Activated T-cell treated with anti-CD3 and anti-CD28 coated beads, Interleukin-2, amount 50 U/mL, for 24 hours (primary cell): Measurements from ENCODE around the gene ITPR3.

ENCODE experiments used
- DNase-seq: peaks from one replicate; pipeline ENCODE4 v3.0.0-alpha.2; 2020
- H3K27ac Mint-ChIP-seq: 2 replicates; pipeline ENCODE4 v1.8.0; 2020; ENCODE audit warnings: mild to moderate bottlenecking, mixed read lengths
- H3K27me3 Mint-ChIP-seq: 2 replicates; pipeline ENCODE4 v1.8.0; 2020; ENCODE audit warnings: mixed read lengths
- H3K36me3 Mint-ChIP-seq: 2 replicates; pipeline ENCODE4 v1.8.0; 2020; ENCODE audit warnings: low read depth, mixed read lengths
- H3K4me1 Mint-ChIP-seq: 2 replicates; pipeline ENCODE4 v1.8.0; 2020; ENCODE audit warnings: low read depth, mixed read lengths
- H3K4me3 Mint-ChIP-seq: 2 replicates; pipeline ENCODE4 v1.8.0; 2020; ENCODE audit warnings: mild to moderate bottlenecking, moderate library complexity, mixed read lengths
- H3K9me3 Mint-ChIP-seq: 2 replicates; pipeline ENCODE4 v1.8.0; 2020; ENCODE audit warnings: mixed read lengths

Gene ITPR3

GRCh38 chr6:33658982-33659689 lies 38.0 kb downstream of the ITPR3 start:
- H3K27ac Mint-ChIP-seq, result no peak overlapping the region
- H3K9me3 Mint-ChIP-seq, result no peaks in the 10 kb centered on the region
- peaks cover 6% of the 10 kb centered on the region for H3K4me1 Mint-ChIP-seq
- H3K27me3 Mint-ChIP-seq, result no peaks in the 10 kb centered on the region
- peaks cover 89% of the 10 kb centered on the region for H3K36me3 Mint-ChIP-seq
- DNase-seq, result no peak
- no peak overlapping the region for H3K4me3 Mint-ChIP-seq

GRCh38 chr6:33659986-33660385 lies 38.9 kb downstream of the ITPR3 start:
- peaks cover 88% of the 10 kb centered on the region for H3K36me3 Mint-ChIP-seq
- peaks cover 2% of the 10 kb centered on the region for H3K4me1 Mint-ChIP-seq
- no peaks in the 10 kb centered on the region for H3K9me3 Mint-ChIP-seq
- H3K27ac Mint-ChIP-seq, result no peak overlapping the region
- no peak for DNase-seq
- no peaks in the 10 kb centered on the region for H3K27me3 Mint-ChIP-seq
- no peak overlapping the region for H3K4me3 Mint-ChIP-seq

GRCh38 chr6:33661106-33661838 lies 40.1 kb downstream of the ITPR3 start:
- Mint-ChIP-seq H3K4me1 (no peaks in the 10 kb centered on the region), H3K27me3 (no peaks in the 10 kb centered on the region), H3K4me3 (no peak overlapping the region), H3K36me3 (peaks cover 90% of the 10 kb centered on the region), H3K9me3 (no peaks in the 10 kb centered on the region), H3K27ac (no peak overlapping the region)
- DNase-seq, result no peak

GRCh38 chr6:33662318-33662717 lies 41.2 kb downstream of the ITPR3 start:
- Mint-ChIP-seq H3K36me3 (peaks cover 89% of the 10 kb centered on the region), H3K4me3 (no peak overlapping the region), H3K27ac (no peak overlapping the region)

GRCh38 chr6:33663028-33663427 lies 41.9 kb downstream of the ITPR3 start:
- H3K27ac Mint-ChIP-seq, result peak overlapping the region; percentile 29

More at GRCh38 chr6:33662318-33662717, 41.2 kb downstream of the ITPR3 start:
- Mint-ChIP-seq H3K27me3 (no peaks in the 10 kb centered on the region), H3K9me3 (no peaks in the 10 kb centered on the region), H3K4me1 (no peaks in the 10 kb centered on the region)
- DNase-seq, result no peak

GRCh38 chr6:33663727-33664449 lies 42.8 kb downstream of the ITPR3 start:
- DNase-seq, result no peak
- Mint-ChIP-seq H3K36me3 (peaks cover 88% of the 10 kb centered on the region), H3K9me3 (no peaks in the 10 kb centered on the region), H3K27ac (no peak overlapping the region), H3K4me3 (no peak overlapping the region), H3K4me1 (peaks cover 11% of the 10 kb centered on the region), H3K27me3 (no peaks in the 10 kb centered on the region)

More at GRCh38 chr6:33663028-33663427, 41.9 kb downstream of the ITPR3 start:
- no peaks in the 10 kb centered on the region for H3K27me3 Mint-ChIP-seq
- peaks cover 88% of the 10 kb centered on the region for H3K36me3 Mint-ChIP-seq
- no peak for DNase-seq
- no peaks in the 10 kb centered on the region for H3K9me3 Mint-ChIP-seq
- H3K4me3 Mint-ChIP-seq, result no peak overlapping the region
- H3K4me1 Mint-ChIP-seq, result peaks cover 2% of the 10 kb centered on the region

GRCh38 chr6:33664506-33665057 lies 43.5 kb downstream of the ITPR3 start:
- no peak overlapping the region for H3K27ac Mint-ChIP-seq
- no peak for DNase-seq
- peaks cover 88% of the 10 kb centered on the region for H3K36me3 Mint-ChIP-seq
- no peak overlapping the region for H3K4me3 Mint-ChIP-seq
- peaks cover 13% of the 10 kb centered on the region for H3K4me1 Mint-ChIP-seq
- no peaks in the 10 kb centered on the region for H3K27me3 Mint-ChIP-seq
- no peaks in the 10 kb centered on the region for H3K9me3 Mint-ChIP-seq

- H3K36me3 Mint-ChIP-seq, result peaks cover 90% of the 10 kb centered on the region
- no peaks in the 10 kb centered on the region for H3K27me3 Mint-ChIP-seq
- H3K27ac Mint-ChIP-seq, result no peak overlapping the region
- DNase-seq, result no peak
- H3K4me1 Mint-ChIP-seq, result peaks cover 13% of the 10 kb centered on the region
- no peak overlapping the region for H3K4me3 Mint-ChIP-seq
- H3K9me3 Mint-ChIP-seq, result no peaks in the 10 kb centered on the region
These were observed 44.8 kb downstream of the ITPR3 start for GRCh38 chr6:33665957-33666356.

- Mint-ChIP-seq H3K36me3 (peaks cover 93% of the 10 kb centered on the region), H3K27ac (no peak overlapping the region), H3K4me3 (no peak overlapping the region), H3K4me1 (peaks cover 13% of the 10 kb centered on the region), H3K27me3 (no peaks in the 10 kb centered on the region), H3K9me3 (no peaks in the 10 kb centered on the region)
- no peak for DNase-seq
These were observed 46.0 kb downstream of the ITPR3 start for GRCh38 chr6:33667072-33667471.

GRCh38 chr6:33667776-33668175 lies 46.7 kb downstream of the ITPR3 start:
- Mint-ChIP-seq H3K36me3 (peaks cover 95% of the 10 kb centered on the region), H3K9me3 (no peaks in the 10 kb centered on the region), H3K27me3 (no peaks in the 10 kb centered on the region), H3K27ac (no peak overlapping the region), H3K4me3 (no peak overlapping the region), H3K4me1 (peaks cover 13% of the 10 kb centered on the region)
- DNase-seq, result no peak

GRCh38 chr6:33668328-33668727 lies 47.2 kb downstream of the ITPR3 start:
- H3K27ac Mint-ChIP-seq, result peak overlapping the region; percentile 80

GRCh38 chr6:33668914-33669313 lies 47.8 kb downstream of the ITPR3 start:
- H3K4me1 Mint-ChIP-seq, result peaks cover 13% of the 10 kb centered on the region
- DNase-seq, result peak; percentile 55
- H3K9me3 Mint-ChIP-seq, result no peaks in the 10 kb centered on the region
- peaks cover 94% of the 10 kb centered on the region for H3K36me3 Mint-ChIP-seq
- no peak overlapping the region for H3K4me3 Mint-ChIP-seq
- no peaks in the 10 kb centered on the region for H3K27me3 Mint-ChIP-seq
- H3K27ac Mint-ChIP-seq, result peak overlapping the region; percentile 80

More at GRCh38 chr6:33668328-33668727, 47.2 kb downstream of the ITPR3 start:
- no peak for DNase-seq
- H3K4me1 Mint-ChIP-seq, result peaks cover 13% of the 10 kb centered on the region
- H3K27me3 Mint-ChIP-seq, result no peaks in the 10 kb centered on the region
- peaks cover 95% of the 10 kb centered on the region for H3K36me3 Mint-ChIP-seq
- H3K4me3 Mint-ChIP-seq, result no peak overlapping the region
- no peaks in the 10 kb centered on the region for H3K9me3 Mint-ChIP-seq

GRCh38 chr6:33670086-33670660 lies 49.1 kb downstream of the ITPR3 start:
- peaks cover 92% of the 10 kb centered on the region for H3K36me3 Mint-ChIP-seq
- no peak for DNase-seq
- no peaks in the 10 kb centered on the region for H3K9me3 Mint-ChIP-seq
- no peak overlapping the region for H3K4me3 Mint-ChIP-seq
- H3K27ac Mint-ChIP-seq, result no peak overlapping the region
- H3K4me1 Mint-ChIP-seq, result peaks cover 13% of the 10 kb centered on the region
- no peaks in the 10 kb centered on the region for H3K27me3 Mint-ChIP-seq
